GM18951 (cell line): ENCODE measurements around the gene BCKDHB.
"Not testable (repeated sequence)": the region's sequence is repeated elsewhere in the genome, so short reads cannot be mapped to it uniquely, and the experiment has no call there.

ENCODE experiments used
- POLR2A ChIP-seq: IDR thresholded peaks from 4 replicates; pipeline ENCODE4 v1.6.1; 2011; ENCODE audit warnings: mild to moderate bottlenecking; ENCODE audit not compliant: insufficient read length, insufficient read depth; ENCODE audit errors: extremely low read depth
- in situ Hi-C: fragments of 300-500 bp; cut with MboI; formaldehyde crosslinking; loops from one replicate; pipeline ENCODE4 v1.12.0; 2022; ENCODE audit warnings: low sequenced_read_pairs, mixed read lengths, inconsistent platforms; ENCODE audit not compliant: unreplicated experiment

Gene BCKDHB

DNA sequence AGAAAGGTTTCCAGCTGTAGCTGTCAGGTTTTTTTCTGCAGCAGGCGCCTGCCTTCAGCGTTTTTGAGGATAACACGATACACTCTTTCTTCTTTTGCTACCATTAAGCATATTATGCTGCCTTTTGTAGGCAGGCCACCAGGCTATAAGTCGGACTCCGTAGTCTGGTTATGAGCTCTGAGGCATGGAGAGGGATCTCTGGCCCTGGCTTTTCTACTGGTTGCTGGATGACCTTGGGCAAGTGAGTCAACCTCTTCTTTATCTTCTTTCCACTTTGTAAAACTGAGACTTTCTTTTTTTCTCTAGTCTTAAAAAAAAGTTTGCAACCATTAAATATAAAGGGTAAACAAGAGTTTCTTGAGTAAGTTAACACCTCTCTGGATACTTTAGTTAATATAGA, 120.2 kb downstream of the BCKDHB start:
- in situ Hi-C loops = no loop called here
- no peak for TF ChIP-seq POLR2A

DNA sequence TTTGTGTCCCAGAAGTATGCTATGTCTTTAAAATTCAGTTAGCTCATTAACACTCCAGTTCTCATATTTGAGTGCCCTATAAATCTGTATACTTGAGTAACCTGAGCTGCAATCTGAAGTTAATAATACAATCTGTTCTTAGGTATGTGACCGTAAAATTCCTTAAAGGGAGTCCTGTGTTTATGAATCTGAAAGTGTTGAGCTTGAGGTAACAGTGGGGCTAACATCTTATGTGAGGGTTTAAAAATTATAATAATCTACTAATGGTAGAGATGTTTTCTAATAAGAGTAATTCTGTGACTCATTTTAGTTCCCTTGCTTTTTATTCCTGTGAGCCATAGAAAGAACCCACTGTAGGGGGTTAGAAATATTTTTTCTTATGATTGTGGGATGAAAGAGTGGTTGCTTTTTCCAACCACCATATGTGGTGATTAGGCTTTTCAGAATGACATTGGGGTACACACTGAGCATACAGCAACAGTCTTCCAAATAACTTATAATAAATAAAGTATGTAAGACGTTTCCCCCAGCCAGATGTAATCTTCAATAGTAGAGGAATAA, 121.2 kb downstream of the BCKDHB start:
- no peak for TF ChIP-seq POLR2A

GRCh38 chr6:80233262-80233661, 126.8 kb downstream of the BCKDHB start:
- TF ChIP-seq POLR2A = no peak
- in situ Hi-C loops = no loop called here

More for the DNA sequence above, 121.2 kb downstream of the BCKDHB start:
- in situ Hi-C loops = no loop called here

- TF ChIP-seq POLR2A = no peak
- in situ Hi-C loops = no loop called here
Measured at GRCh38 chr6:80233958-80234357, 127.5 kb downstream of the BCKDHB start.

- in situ Hi-C loops = no loop called here
- no peak for TF ChIP-seq POLR2A
Measured at GRCh38 chr6:80234401-80234800, 127.9 kb downstream of the BCKDHB start.

DNA sequence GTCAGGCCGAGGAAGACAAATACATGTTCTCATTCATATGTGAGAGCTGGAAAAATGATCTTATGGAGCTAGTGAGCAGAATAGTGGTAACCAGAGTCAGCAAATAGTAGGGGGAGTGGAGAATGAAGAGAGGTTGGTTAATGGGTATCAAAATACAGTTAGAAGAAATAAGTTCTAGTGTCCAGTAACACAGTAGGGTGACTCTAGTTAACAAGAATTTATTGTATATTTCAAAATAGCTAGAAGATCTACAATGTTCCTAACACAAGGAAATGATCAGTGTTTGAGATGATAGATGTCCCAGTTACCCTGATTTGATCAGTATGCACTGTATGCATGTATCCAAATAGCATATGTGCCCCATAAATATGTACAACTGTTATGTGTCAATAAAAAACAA, 128.4 kb downstream of the BCKDHB start:
- TF ChIP-seq POLR2A = no peak
- in situ Hi-C loops = no loop called here

DNA sequence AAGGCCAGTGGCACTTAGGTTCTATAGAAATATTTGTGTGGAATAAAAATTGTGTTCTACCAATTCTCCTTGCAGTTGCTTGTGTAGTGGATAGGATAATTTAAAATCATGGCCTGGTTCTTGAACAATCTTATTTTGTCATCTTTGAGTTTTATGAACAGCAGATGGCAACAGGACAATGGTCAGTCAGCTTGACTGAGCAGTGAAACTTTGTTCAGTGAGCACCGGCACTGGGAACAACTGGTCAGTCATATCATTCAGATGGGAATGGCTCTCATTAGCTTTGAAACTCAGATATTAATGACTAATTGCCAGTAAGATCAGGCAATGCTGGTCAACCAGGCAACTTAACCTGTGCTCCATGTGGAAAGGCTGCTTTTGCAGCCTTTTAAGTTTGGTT, 129.2 kb downstream of the BCKDHB start:
- in situ Hi-C loops = no loop called here
- TF ChIP-seq POLR2A = no peak

GRCh38 chr6:80238754-80239153, 132.3 kb downstream of the BCKDHB start:
- in situ Hi-C loops = not testable (repeated sequence)

DNA sequence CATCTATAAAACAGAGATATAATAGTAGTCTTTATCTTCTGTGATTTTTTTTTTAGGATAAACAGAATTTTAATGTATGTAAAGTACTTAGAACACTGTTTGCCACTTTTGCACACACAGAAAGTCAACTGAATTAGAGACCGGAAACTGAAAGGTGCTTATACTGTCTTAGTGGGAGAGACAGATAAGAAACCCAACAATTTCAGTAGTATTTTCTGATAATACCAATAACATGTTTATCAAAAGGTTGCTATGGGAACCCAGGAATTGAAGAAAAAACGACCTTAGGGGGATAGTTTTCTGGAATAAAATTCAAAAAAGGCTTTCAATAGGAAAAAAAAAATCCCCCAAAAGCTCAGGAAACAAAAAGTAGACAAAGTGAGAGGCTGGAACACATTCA, 138.6 kb downstream of the BCKDHB start:
- TF ChIP-seq POLR2A = no peak
- in situ Hi-C loops = no loop called here

GRCh38 chr6:80249897-80250296, 143.4 kb downstream of the BCKDHB start:
- no peak for TF ChIP-seq POLR2A

GRCh38 chr6:80250391-80250997, 144.0 kb downstream of the BCKDHB start:
- in situ Hi-C loops = no loop called here
- TF ChIP-seq POLR2A = no peak

More at GRCh38 chr6:80249897-80250296, 143.4 kb downstream of the BCKDHB start:
- in situ Hi-C loops = no loop called here

GRCh38 chr6:80251321-80251720, 144.8 kb downstream of the BCKDHB start:
- in situ Hi-C loops = no loop called here
- TF ChIP-seq POLR2A = no peak

- TF ChIP-seq POLR2A = no peak
- in situ Hi-C loops = no loop called here
Measured at GRCh38 chr6:80254716-80255115, 148.2 kb downstream of the BCKDHB start.

DNA sequence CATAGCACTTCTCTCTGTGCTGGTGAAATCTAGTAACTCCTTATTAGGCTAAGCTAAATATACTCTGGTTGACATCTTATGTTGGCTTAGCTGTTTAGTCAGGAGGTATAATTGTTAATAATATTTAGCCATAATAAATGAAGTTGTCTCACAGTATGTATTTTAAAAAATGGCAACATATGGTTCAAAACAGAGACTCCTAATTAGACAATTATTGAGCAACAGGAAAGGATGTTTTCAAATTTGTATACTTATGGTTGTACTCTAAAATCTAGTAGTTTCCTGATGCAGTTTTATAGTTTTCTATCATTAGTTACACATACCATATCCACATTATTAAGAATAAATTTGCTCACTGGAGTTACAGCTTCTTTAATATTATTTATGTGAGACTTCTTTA, 150.2 kb downstream of the BCKDHB start:
- in situ Hi-C loops = no loop called here
- TF ChIP-seq POLR2A = no peak

DNA sequence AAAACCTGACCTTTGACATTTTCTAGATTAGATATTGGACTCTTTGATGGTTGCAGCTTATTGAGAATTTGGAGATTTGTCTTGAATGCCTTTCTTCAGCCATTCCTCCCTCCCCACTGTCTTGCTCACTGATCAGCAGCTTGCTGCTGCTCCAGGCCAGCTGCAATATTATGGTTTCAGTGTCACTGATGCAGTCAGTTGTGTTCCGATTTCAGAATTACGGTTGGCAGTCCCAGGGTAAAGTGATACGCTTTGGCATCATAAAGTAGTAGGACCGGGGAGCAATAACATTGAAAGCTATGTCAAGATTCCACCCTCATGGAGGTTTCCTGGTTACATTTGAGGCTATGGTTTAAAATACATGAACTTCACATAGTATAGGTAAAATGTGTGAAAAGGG, 152.6 kb downstream of the BCKDHB start:
- TF ChIP-seq POLR2A = no peak
- in situ Hi-C loops = no loop called here
